ENCODE data around the gene ZNF366.

GRCh38 chr5:72529383-72529782 lies 22.2 kb upstream of the ZNF366 start:
- TF ChIP-seq, protein P1, sequence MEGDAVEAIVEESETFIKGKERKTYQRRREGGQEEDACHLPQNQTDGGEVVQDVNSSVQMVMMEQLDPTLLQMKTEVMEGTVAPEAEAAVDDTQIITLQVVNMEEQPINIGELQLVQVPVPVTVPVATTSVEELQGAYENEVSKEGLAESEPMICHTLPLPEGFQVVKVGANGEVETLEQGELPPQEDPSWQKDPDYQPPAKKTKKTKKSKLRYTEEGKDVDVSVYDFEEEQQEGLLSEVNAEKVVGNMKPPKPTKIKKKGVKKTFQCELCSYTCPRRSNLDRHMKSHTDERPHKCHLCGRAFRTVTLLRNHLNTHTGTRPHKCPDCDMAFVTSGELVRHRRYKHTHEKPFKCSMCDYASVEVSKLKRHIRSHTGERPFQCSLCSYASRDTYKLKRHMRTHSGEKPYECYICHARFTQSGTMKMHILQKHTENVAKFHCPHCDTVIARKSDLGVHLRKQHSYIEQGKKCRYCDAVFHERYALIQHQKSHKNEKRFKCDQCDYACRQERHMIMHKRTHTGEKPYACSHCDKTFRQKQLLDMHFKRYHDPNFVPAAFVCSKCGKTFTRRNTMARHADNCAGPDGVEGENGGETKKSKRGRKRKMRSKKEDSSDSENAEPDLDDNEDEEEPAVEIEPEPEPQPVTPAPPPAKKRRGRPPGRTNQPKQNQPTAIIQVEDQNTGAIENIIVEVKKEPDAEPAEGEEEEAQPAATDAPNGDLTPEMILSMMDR (CRISPR knock-in tag; IDR thresholded peaks at IDR 0.05): no peak
- TF ChIP-seq ZNF274 (CRISPR knock-in tag; IDR thresholded peaks at IDR 0.05) (no peak), NCOR1 (IDR thresholded peaks at IDR 0.05; ENCODE audit: borderline replicate concordance, low read length) (no peak), ZNF136 (CRISPR knock-in tag; IDR thresholded peaks at IDR 0.05; ENCODE audit: low read depth) (no peak), ZNF550 (CRISPR knock-in tag; IDR thresholded peaks at IDR 0.05; ENCODE audit: borderline replicate concordance) (no peak), EZH2 (conservative IDR thresholded peaks at IDR 0.05; ENCODE audit: low read depth, low read length) (no peak), POLR2A (IDR thresholded peaks at IDR 0.05; ENCODE audit: insufficient read depth in 1 of 2, low read depth in 2 of 2, low read length in 2 of 2) (no peak), GMEB1 (CRISPR knock-in tag; IDR thresholded peaks at IDR 0.05; ENCODE audit: borderline replicate concordance) (no peak), ZNF30 (CRISPR knock-in tag; IDR thresholded peaks at IDR 0.05) (no peak), NR2F1 (CRISPR knock-in tag; IDR thresholded peaks at IDR 0.05) (no peak), NFIC (IDR thresholded peaks at IDR 0.05; ENCODE audit: low read length) (no peak)
- TF ChIP-seq, protein P2, sequence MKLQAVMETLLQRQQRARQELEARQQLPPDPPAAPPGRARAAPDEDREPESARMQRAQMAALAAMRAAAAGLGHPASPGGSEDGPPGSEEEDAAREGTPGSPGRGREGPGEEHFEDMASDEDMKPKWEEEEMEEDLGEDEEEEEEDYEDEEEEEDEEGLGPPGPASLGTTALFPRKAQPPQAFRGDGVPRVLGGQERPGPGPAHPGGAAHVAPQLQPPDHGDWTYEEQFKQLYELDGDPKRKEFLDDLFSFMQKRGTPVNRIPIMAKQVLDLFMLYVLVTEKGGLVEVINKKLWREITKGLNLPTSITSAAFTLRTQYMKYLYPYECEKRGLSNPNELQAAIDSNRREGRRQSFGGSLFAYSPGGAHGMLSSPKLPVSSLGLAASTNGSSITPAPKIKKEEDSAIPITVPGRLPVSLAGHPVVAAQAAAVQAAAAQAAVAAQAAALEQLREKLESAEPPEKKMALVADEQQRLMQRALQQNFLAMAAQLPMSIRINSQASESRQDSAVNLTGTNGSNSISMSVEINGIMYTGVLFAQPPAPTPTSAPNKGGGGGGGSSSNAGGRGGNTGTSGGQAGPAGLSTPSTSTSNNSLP (IDR thresholded peaks at IDR 0.05; ENCODE audit: low read depth, low read length): no peak
- TF ChIP-seq, protein P3, sequence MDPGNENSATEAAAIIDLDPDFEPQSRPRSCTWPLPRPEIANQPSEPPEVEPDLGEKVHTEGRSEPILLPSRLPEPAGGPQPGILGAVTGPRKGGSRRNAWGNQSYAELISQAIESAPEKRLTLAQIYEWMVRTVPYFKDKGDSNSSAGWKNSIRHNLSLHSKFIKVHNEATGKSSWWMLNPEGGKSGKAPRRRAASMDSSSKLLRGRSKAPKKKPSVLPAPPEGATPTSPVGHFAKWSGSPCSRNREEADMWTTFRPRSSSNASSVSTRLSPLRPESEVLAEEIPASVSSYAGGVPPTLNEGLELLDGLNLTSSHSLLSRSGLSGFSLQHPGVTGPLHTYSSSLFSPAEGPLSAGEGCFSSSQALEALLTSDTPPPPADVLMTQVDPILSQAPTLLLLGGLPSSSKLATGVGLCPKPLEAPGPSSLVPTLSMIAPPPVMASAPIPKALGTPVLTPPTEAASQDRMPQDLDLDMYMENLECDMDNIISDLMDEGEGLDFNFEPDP (CRISPR knock-in tag; conservative IDR thresholded peaks at IDR 0.05): no peak

All from HepG2 (cell line).